CD4-positive, alpha-beta T cell (primary cell): ENCODE results near the gene CTRB1. TPM values are rescaled to one million over a fixed set of nuclear protein-coding genes. Genes with fewer than 3 reads are reported as not detected.

Source experiments
- ATAC-seq: fragments of 200-7000 bp; cut with Tn5 transposase; one replicate; pipeline ENCODE4 v1.10.0; 2022; ENCODE audit warnings: mild to moderate bottlenecking; ENCODE audit not compliant: poor library complexity
- CTCF ChIA-PET: fragments of 350-600 bp; sonication (Branson Sonifier 250); formaldehyde crosslinking; loops from one replicate; lab custom pipeline; 2021; ENCODE audit warnings: antibody characterized with exemption, inconsistent platforms; lab: Charles Lee
- POLR2A ChIA-PET: fragments of 350-600 bp; sonication (Branson Sonifier 250); formaldehyde crosslinking; loops from one replicate; lab custom pipeline; 2021; ENCODE audit warnings: antibody characterized with exemption, inconsistent platforms; lab: Charles Lee
- DNase-seq, 14 experiments: peaks; one replicate each; pipeline ENCODE4 v3.0.0-alpha.2; 2013 to 2020; ENCODE audit warnings: mixed read lengths in 2 of 14
- H3K27ac ChIP-seq, 2 donors: one replicate each; pipeline versions ENCODE4 v1.5.1 to v1.7.0; 2013; ENCODE audit warnings: low read length in 2 of 2, low read depth in 1 of 2, mild to moderate bottlenecking in 1 of 2
- H3K27me3 ChIP-seq, 2 experiments: 1 replicate in 1 of 2; 2 replicates in 1 of 2; pipeline versions ENCODE4 v1.6.1 to v1.7.0; 2013; ENCODE audit warnings: low read length in 2 of 2, control low read depth in 1 of 2, mild to moderate bottlenecking in 1 of 2, moderate library complexity in 1 of 2; ENCODE audit not compliant: insufficient read depth in 2 of 2, control insufficient read depth in 1 of 2
- H3K36me3 ChIP-seq: one replicate; pipeline ENCODE4 v1.6.1; 2013; ENCODE audit warnings: low read length, control low read depth; ENCODE audit not compliant: insufficient read depth
- H3K4me1 ChIP-seq: one replicate; pipeline ENCODE4 v1.6.1; 2013; ENCODE audit warnings: low read length, control low read depth; ENCODE audit not compliant: insufficient read depth
- H3K4me3 ChIP-seq: one replicate; pipeline ENCODE4 v1.5.1; 2013; ENCODE audit warnings: mild to moderate bottlenecking, low read length, moderate library complexity
- H3K9me3 ChIP-seq, 2 experiments: 1 replicate in 1 of 2; 2 replicates in 1 of 2; pipeline versions ENCODE4 v1.6.1 to v1.7.0; 2013; ENCODE audit warnings: low read length in 2 of 2, mild to moderate bottlenecking in 2 of 2, control low read depth in 1 of 2, moderate library complexity in 1 of 2; ENCODE audit not compliant: control insufficient read depth in 1 of 2, insufficient read depth in 1 of 2
- H3K27ac Mint-ChIP-seq: one replicate; pipeline ENCODE4 v1.8.0; 2020; ENCODE audit warnings: mixed read lengths
- H3K27me3 Mint-ChIP-seq: one replicate; pipeline ENCODE4 v1.8.0; 2021; ENCODE audit warnings: mixed read lengths
- H3K36me3 Mint-ChIP-seq: one replicate; pipeline ENCODE4 v1.8.0; 2021; ENCODE audit warnings: low read depth, mixed read lengths
- H3K4me1 Mint-ChIP-seq: one replicate; pipeline ENCODE4 v1.8.0; 2021; ENCODE audit warnings: low read depth, mixed read lengths
- H3K4me3 Mint-ChIP-seq: one replicate; pipeline ENCODE4 v1.8.0; 2020; ENCODE audit warnings: mild to moderate bottlenecking, mixed read lengths
- H3K9me3 Mint-ChIP-seq: one replicate; pipeline ENCODE4 v1.8.0; 2020; ENCODE audit warnings: mixed read lengths
- intact Hi-C, 2 experiments: fragments of 100-400 bp; cut with DNase I in 1 of 2; cut with micrococcal nuclease in 1 of 2; formaldehyde crosslinking; loops; one replicate each; pipeline versions ENCODE4 v1.15.1 to v1.9.0; 2023 to 2025; cut with DNase I, micrococcal nuclease
- total RNA-seq, 174 experiments: library from RNA in 2 of 174; stranded (reverse) in 2 of 174; gene quantifications; one replicate each; pipeline ENCODE4 v1.2.3 and lab custom pipeline; 2021 to 2026
- TF ChIP-seq, protein P1 (sequence below): fragments of 200-600 bp; IDR thresholded peaks from one replicate; pipeline ENCODE4 v1.8.0; 2022; ENCODE audit warnings: antibody characterized with exemption, mild to moderate bottlenecking

CTRB1 gene
- total RNA-seq, 2 experiments from 2014 or later: not detected

DNA sequence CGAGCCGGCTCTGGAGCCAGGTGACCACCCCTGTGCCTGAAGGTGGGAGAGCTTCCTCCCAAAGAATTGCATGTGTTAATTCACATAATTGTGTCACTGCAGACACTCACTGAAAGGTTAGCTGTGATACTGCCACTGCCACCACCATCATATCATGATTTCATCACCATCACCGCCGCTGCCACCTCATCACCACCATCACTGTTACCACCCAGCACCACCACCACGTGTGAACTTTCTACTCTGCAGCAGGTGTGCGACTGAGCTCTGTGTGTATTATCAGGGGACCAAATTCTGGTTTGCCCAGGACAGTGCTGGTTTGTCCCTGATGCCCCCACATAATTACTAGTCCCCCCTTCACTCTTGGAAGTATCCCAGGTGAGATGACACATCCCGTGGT lies 17.4 kb downstream of the CTRB1 start:
- DNase-seq: no peak
- H3K27me3 ChIP-seq: no peaks in the 10 kb centered on the region
- ChIA-PET POLR2A (no interaction called here), CTCF (no interaction called here)
- no peak for ATAC-seq
- H3K36me3 Mint-ChIP-seq: no peaks in the 10 kb centered on the region
- H3K4me1 ChIP-seq: peaks cover 9% of the 10 kb centered on the region
- no peaks in the 10 kb centered on the region for H3K27me3 Mint-ChIP-seq
- H3K4me1 Mint-ChIP-seq: no peaks in the 10 kb centered on the region
- TF ChIP-seq, protein P1, sequence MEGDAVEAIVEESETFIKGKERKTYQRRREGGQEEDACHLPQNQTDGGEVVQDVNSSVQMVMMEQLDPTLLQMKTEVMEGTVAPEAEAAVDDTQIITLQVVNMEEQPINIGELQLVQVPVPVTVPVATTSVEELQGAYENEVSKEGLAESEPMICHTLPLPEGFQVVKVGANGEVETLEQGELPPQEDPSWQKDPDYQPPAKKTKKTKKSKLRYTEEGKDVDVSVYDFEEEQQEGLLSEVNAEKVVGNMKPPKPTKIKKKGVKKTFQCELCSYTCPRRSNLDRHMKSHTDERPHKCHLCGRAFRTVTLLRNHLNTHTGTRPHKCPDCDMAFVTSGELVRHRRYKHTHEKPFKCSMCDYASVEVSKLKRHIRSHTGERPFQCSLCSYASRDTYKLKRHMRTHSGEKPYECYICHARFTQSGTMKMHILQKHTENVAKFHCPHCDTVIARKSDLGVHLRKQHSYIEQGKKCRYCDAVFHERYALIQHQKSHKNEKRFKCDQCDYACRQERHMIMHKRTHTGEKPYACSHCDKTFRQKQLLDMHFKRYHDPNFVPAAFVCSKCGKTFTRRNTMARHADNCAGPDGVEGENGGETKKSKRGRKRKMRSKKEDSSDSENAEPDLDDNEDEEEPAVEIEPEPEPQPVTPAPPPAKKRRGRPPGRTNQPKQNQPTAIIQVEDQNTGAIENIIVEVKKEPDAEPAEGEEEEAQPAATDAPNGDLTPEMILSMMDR: no peak
- intact Hi-C loops: loop anchor here in 1 of 2 experiments (10.0 kb wide), 1 partner anchor 529 kb away; no protein-coding TSS in a partner anchor
- H3K9me3 Mint-ChIP-seq: no peaks in the 10 kb centered on the region
- peaks cover 0 to 6% of the 10 kb centered on the region in 2 experiments for H3K9me3 ChIP-seq
- no peak overlapping the region for H3K27ac ChIP-seq
- no peak overlapping the region for H3K27ac Mint-ChIP-seq
- H3K4me3 ChIP-seq: no peak overlapping the region
- no peaks in the 10 kb centered on the region for H3K36me3 ChIP-seq
- H3K4me3 Mint-ChIP-seq: no peak overlapping the region

DNA sequence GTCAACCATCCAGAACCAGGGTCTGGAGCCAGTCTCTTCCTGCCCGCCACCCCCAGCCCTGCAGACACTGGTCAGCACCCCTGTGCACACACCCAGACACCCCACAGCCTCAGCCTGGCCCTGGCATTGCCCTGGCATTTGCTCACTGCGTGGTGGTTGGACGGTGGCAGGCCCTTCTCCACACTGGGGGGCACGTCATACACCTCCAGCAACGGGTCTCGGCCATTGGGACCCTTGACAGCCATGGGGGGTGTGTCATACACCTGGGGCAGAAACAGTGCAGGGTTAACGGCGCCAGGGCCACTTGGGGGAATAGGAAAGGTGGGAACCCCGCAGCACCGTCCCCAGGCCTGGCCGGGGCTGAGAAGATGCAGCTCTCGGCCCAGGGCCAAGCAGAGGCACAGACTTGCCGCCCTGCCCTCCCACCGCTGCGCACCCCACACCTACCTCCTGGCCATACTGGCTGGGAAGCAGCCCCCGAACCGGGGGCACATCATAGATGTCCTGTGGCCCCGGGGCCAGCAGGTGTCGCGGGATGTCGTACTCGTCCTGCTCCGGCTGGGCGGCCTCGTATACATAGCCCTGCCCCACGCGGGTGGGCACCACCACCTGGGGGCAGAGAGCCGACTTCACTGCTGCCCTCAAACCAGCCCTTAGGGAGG lies 18.1 kb downstream of the CTRB1 start:
- H3K36me3 ChIP-seq: no peaks in the 10 kb centered on the region
- Mint-ChIP-seq H3K27ac (no peak overlapping the region), H3K9me3 (no peaks in the 10 kb centered on the region), H3K4me1 (no peaks in the 10 kb centered on the region), H3K27me3 (no peaks in the 10 kb centered on the region), H3K36me3 (no peaks in the 10 kb centered on the region), H3K4me3 (no peak overlapping the region)
- no peak overlapping the region for H3K27ac ChIP-seq
- H3K9me3 ChIP-seq: peaks cover 0 to 6% of the 10 kb centered on the region in 2 experiments
- POLR2A ChIA-PET: no interaction called here
- no peaks in the 10 kb centered on the region for H3K27me3 ChIP-seq
- H3K4me1 ChIP-seq: peaks cover 9% of the 10 kb centered on the region
- intact Hi-C loops: loop anchor here in 1 of 2 experiments (10.0 kb wide), 1 partner anchor 528 kb away; no protein-coding TSS in a partner anchor
- no peak for ATAC-seq
- CTCF ChIA-PET: no interaction called here
- no peak overlapping the region for H3K4me3 ChIP-seq
- DNase-seq: no peak
- TF ChIP-seq, protein P1: no peak

DNA sequence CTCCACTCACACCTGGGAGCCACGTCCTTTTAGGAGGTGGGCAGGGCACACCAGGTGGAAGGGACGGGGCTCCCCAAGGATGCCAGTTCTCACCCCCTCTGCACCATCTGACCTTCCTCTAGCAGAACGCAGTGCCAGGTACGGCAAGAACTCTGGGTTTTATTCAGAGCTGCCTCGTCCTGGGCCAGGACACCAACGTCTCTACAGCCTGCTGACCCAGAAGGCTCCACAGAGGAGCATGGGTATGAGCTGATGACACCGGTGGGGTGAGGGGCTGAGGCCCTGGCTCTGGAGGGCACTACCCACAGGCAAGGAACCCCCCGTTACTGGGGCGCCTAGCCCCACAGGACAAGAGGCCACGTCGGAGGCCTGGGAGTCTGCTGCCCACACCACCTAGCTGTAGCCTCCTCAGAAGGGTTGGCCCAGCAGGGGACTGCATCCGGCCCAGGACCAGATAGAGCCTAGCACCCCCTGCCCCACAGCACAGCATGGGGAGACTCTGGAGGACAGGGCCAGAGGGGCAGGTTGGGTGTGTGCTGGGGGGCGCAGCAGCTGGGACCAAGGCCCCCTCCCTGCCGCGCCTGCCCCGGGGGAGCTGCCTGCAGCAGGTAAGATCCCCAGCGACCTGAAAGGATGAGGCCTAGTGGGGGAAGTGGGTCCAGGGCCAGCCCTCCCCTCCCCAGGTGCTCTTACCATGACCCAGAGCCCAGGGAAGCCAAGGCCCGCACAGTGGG lies 18.8 kb downstream of the CTRB1 start:
- no peaks in the 10 kb centered on the region for H3K27me3 Mint-ChIP-seq
- H3K27ac Mint-ChIP-seq: no peak overlapping the region
- intact Hi-C loops: loop anchor here in 1 of 2 experiments (10.0 kb wide), 1 partner anchor 527 kb away; no protein-coding TSS in a partner anchor
- no peaks in the 10 kb centered on the region for H3K36me3 ChIP-seq
- DNase-seq (no peak), ATAC-seq (no peak)
- H3K4me1 ChIP-seq: peaks cover 9% of the 10 kb centered on the region
- H3K4me1 Mint-ChIP-seq: no peaks in the 10 kb centered on the region
- H3K9me3 ChIP-seq: peaks cover 0 to 6% of the 10 kb centered on the region in 2 experiments
- no peaks in the 10 kb centered on the region for H3K36me3 Mint-ChIP-seq
- ChIA-PET CTCF (no interaction called here), POLR2A (no interaction called here)
- H3K27ac ChIP-seq: no peak overlapping the region
- no peak overlapping the region for H3K4me3 ChIP-seq
- no peaks in the 10 kb centered on the region for H3K27me3 ChIP-seq
- TF ChIP-seq, protein P1: no peak
- no peaks in the 10 kb centered on the region for H3K9me3 Mint-ChIP-seq
- H3K4me3 Mint-ChIP-seq: no peak overlapping the region
